CD14-positive monocyte (primary cell): Measurements from ENCODE around the gene OR7G1. TPM values are rescaled to one million over a fixed set of nuclear protein-coding genes. Genes with fewer than 3 reads are reported as not detected.

ENCODE experiments used
- DNase-seq, 3 donors: peaks; one replicate each; pipeline ENCODE4 v3.0.0-alpha.2; 2011 to 2022
- H2AFZ ChIP-seq: 2 replicates; pipeline ENCODE4 v1.6.0; 2012; ENCODE audit warnings: mild to moderate bottlenecking, low read depth, low read length, inconsistent platforms; ENCODE audit not compliant: insufficient read depth, poor library complexity, severe bottlenecking
- H3K27ac ChIP-seq, 2 donors: 1 replicate in 1 of 2; 2 replicates in 1 of 2; pipeline ENCODE4 v1.5.1; 2012 to 2013; ENCODE audit warnings: low read length in 2 of 2, control low read depth in 1 of 2, inconsistent platforms in 1 of 2, low read depth in 1 of 2, mild to moderate bottlenecking in 1 of 2
- H3K27me3 ChIP-seq, 2 donors: one replicate each; pipeline versions ENCODE4 v1.6.0 to v1.6.1; 2011 to 2013; ENCODE audit warnings: low read length in 2 of 2; ENCODE audit not compliant: control insufficient read depth in 2 of 2, insufficient read depth in 2 of 2
- H3K36me3 ChIP-seq, 2 donors: replicated peaks in 1 of 2; 1 replicate in 1 of 2; 2 replicates in 1 of 2; pipeline versions ENCODE4 v1.5.1 to v1.6.1; 2012 to 2013; ENCODE audit warnings: low read length in 2 of 2, control low read depth in 1 of 2, inconsistent platforms in 1 of 2, mild to moderate bottlenecking in 1 of 2; ENCODE audit not compliant: insufficient read depth in 2 of 2, control insufficient read depth in 1 of 2
- H3K4me1 ChIP-seq, 2 donors: 1 replicate in 1 of 2; 2 replicates in 1 of 2; pipeline versions ENCODE4 v1.5.1 to v1.6.1; 2012 to 2013; ENCODE audit warnings: low read length in 2 of 2, control low read depth in 1 of 2, inconsistent platforms in 1 of 2, mild to moderate bottlenecking in 1 of 2, moderate library complexity in 1 of 2; ENCODE audit not compliant: insufficient read depth in 2 of 2, control insufficient read depth in 1 of 2
- H3K4me2 ChIP-seq: replicated peaks from 2 replicates; pipeline ENCODE3; 2012; ENCODE audit warnings: low read length, moderate library complexity, mild to moderate bottlenecking; ENCODE audit not compliant: poor library complexity, severe bottlenecking; ENCODE audit errors: extremely low read depth
- H3K4me3 ChIP-seq, 3 experiments: fragments of 200-600 bp in 1 of 3; sonication (generic) in 1 of 3; replicated peaks in 1 of 3; 1 replicate in 2 of 3; 2 replicates in 1 of 3; pipeline ENCODE4 v1.5.1; 2011 to 2013; ENCODE audit warnings: low read length in 3 of 3, mild to moderate bottlenecking in 3 of 3, control low read depth in 2 of 3, low read depth in 2 of 3, inconsistent platforms in 1 of 3, moderate library complexity in 1 of 3
- H3K79me2 ChIP-seq: 2 replicates; pipeline ENCODE4 v1.6.0; 2012; ENCODE audit warnings: mild to moderate bottlenecking, control low read depth, inconsistent platforms, low read length, moderate library complexity; ENCODE audit not compliant: insufficient read depth
- H3K9ac ChIP-seq: 2 replicates; pipeline ENCODE4 v1.6.0; 2017; ENCODE audit warnings: low read length, mild to moderate bottlenecking; ENCODE audit not compliant: insufficient read depth, poor library complexity, severe bottlenecking
- H3K9me3 ChIP-seq, 2 donors: replicated peaks in 1 of 2; 1 replicate in 1 of 2; 2 replicates in 1 of 2; pipeline versions ENCODE4 v1.5.1 to v1.6.1; 2012 to 2013; ENCODE audit warnings: low read length in 2 of 2, control low read depth in 1 of 2; ENCODE audit not compliant: control insufficient read depth in 1 of 2, insufficient read depth in 1 of 2
- H4K20me1 ChIP-seq: 2 replicates; pipeline ENCODE4 v1.6.0; 2012; ENCODE audit warnings: mild to moderate bottlenecking, low read length, control low read depth, moderate library complexity; ENCODE audit not compliant: insufficient read depth
- H3K27ac Mint-ChIP-seq, 7 donors: one replicate each; pipeline ENCODE4 v1.8.0; 2020; ENCODE audit warnings: mild to moderate bottlenecking in 7 of 7, mixed read lengths in 7 of 7, moderate library complexity in 6 of 7, inconsistent platforms in 2 of 7
- H3K27me3 Mint-ChIP-seq, 3 donors: one replicate each; pipeline ENCODE4 v1.8.0; 2021 to 2022; ENCODE audit warnings: low read depth in 3 of 3, mild to moderate bottlenecking in 3 of 3, mixed read lengths in 3 of 3, moderate library complexity in 3 of 3, inconsistent platforms in 1 of 3
- H3K36me3 Mint-ChIP-seq, 2 donors: one replicate each; pipeline ENCODE4 v1.8.0; 2020; ENCODE audit warnings: mixed read lengths in 2 of 2, inconsistent platforms in 1 of 2, mild to moderate bottlenecking in 1 of 2
- H3K4me1 Mint-ChIP-seq: one replicate; pipeline ENCODE4 v1.8.0; 2020; ENCODE audit warnings: mild to moderate bottlenecking, mixed read lengths
- H3K4me3 Mint-ChIP-seq, 2 donors: one replicate each; pipeline ENCODE4 v1.8.0; 2020; ENCODE audit warnings: mild to moderate bottlenecking in 2 of 2, mixed read lengths in 2 of 2, moderate library complexity in 1 of 2
- H3K9me3 Mint-ChIP-seq, 7 donors: one replicate each; pipeline ENCODE4 v1.8.0; 2020 to 2022; ENCODE audit warnings: mixed read lengths in 7 of 7, mild to moderate bottlenecking in 6 of 7, moderate library complexity in 6 of 7, inconsistent platforms in 2 of 7
- CTCF ChIP-seq: fragments of 200-600 bp; IDR thresholded peaks from one replicate; pipeline ENCODE4 v1.8.0; 2022; ENCODE audit warnings: antibody characterized with exemption, mild to moderate bottlenecking
- WGBS: methylation state at CpG from one replicate; pipeline ENCODE4 v1.1.5; 2013; ENCODE audit warnings: missing lambda C conversion rate; ENCODE audit not compliant: insufficient coverage; 5-methylcytosine and 5-hydroxymethylcytosine counted together
- intact Hi-C, 2 donors: fragments of 100-400 bp; cut with micrococcal nuclease; formaldehyde crosslinking; loops; one replicate each; pipeline versions ENCODE4 v1.15.0 to v1.15.1; 2023
- polyA plus RNA-seq, 3 donors: library from polyadenylated mRNA; depleted of rRNA in 1 of 3; unstranded in 2 of 3; stranded (reverse) in 1 of 3; fragments of 300-500 nt in 2 of 3; fragments of >200 nt in 1 of 3; fragmentation: Illumina TruSeq in 2 of 3; gene quantifications; 1 replicate in 2 of 3; 2 replicates in 1 of 3; pipeline ENCODE4 v1.2.3, GENCODE V29; 2012 to 2021

OR7G1 gene
- polyA plus RNA-seq, 3 donors: not detected

- intact Hi-C loops: no loop called here
- Mint-ChIP-seq H3K27me3 (peaks cover 0 to 1% (median 0%) of the 10 kb centered on the region in 3 donors), H3K9me3 (peaks cover 62 to 74% (median 66%) of the 10 kb centered on the region in 7 donors), H3K27ac (no peak overlapping the region), H3K4me3 (no peak overlapping the region), H3K4me1 (peaks cover 20% of the 10 kb centered on the region), H3K36me3 (peaks cover 81 to 94% of the 10 kb centered on the region in 2 donors)
- Histone ChIP-seq H3K27ac (no peak overlapping the region), H3K79me2 (peaks cover 100% of the 10 kb centered on the region), H3K4me3 (no peak overlapping the region), H3K9me3 (peaks cover 84 to 87% of the 10 kb centered on the region in 2 donors), H2AFZ (no peak overlapping the region), H3K36me3 (peaks cover 25 to 100% of the 10 kb centered on the region in 2 donors), H3K9ac (no peak overlapping the region), H4K20me1 (peaks cover 63% of the 10 kb centered on the region), H3K27me3 (no peaks in the 10 kb centered on the region), H3K4me2 (no peak overlapping the region), H3K4me1 (no peaks in the 10 kb centered on the region)
- WGBS: no CpG with 5 or more reads among the region's 5 CpGs
- no peak for DNase-seq
- TF ChIP-seq CTCF: no peak
Observed at GRCh38 chr19:9151367-9151766, 35.8 kb upstream of the OR7G1 start.

GRCh38 chr19:9150650-9151049, 35.1 kb upstream of the OR7G1 start:
- no CpG with 5 or more reads among the region's 5 CpGs for WGBS
- peak overlapping the region in 1 of 7 donors; percentile 14 for H3K27ac Mint-ChIP-seq

More at GRCh38 chr19:9150650-9151049, 35.1 kb upstream of the OR7G1 start:
- Histone ChIP-seq H3K4me2 (no peak overlapping the region), H3K9me3 (peaks cover 82 to 87% of the 10 kb centered on the region in 2 donors), H4K20me1 (peaks cover 56% of the 10 kb centered on the region), H3K27ac (no peak overlapping the region), H3K79me2 (peaks cover 100% of the 10 kb centered on the region), H2AFZ (no peak overlapping the region), H3K27me3 (no peaks in the 10 kb centered on the region), H3K4me3 (no peak overlapping the region), H3K9ac (no peak overlapping the region), H3K4me1 (no peaks in the 10 kb centered on the region), H3K36me3 (peaks cover 18 to 94% of the 10 kb centered on the region in 2 donors)
- TF ChIP-seq CTCF: no peak
- DNase-seq: no peak
- H3K36me3 Mint-ChIP-seq: peaks cover 77 to 91% of the 10 kb centered on the region in 2 donors
- H3K4me3 Mint-ChIP-seq: no peak overlapping the region
- peaks cover 15% of the 10 kb centered on the region for H3K4me1 Mint-ChIP-seq
- peaks cover 0 to 1% (median 0%) of the 10 kb centered on the region in 3 donors for H3K27me3 Mint-ChIP-seq
- intact Hi-C loops: no loop called here
- peaks cover 59 to 72% (median 71%) of the 10 kb centered on the region in 7 donors for H3K9me3 Mint-ChIP-seq
